Upper lobe of right lung (tissue), 1 donor: ENCODE data around the gene JMJD6. TPM values are rescaled to one million over a fixed set of nuclear protein-coding genes. Genes with fewer than 3 reads are reported as not detected.

Experiments used
- ATAC-seq: fragments of 200-7000 bp; cut with Tn5 transposase; one replicate; pipeline ENCODE4 v1.9.1; 2020; ENCODE audit warnings: mild to moderate bottlenecking, moderate library complexity
- DNase-seq: peaks from one replicate; pipeline ENCODE4 v3.0.0-alpha.2; 2020
- H3K27ac ChIP-seq: fragments of 200-600 bp; one replicate; pipeline ENCODE4 v1.8.0; 2022
- H3K27me3 ChIP-seq: fragments of 200-600 bp; one replicate; pipeline ENCODE4 v1.8.0; 2022; ENCODE audit warnings: mild to moderate bottlenecking
- H3K36me3 ChIP-seq: fragments of 200-600 bp; one replicate; pipeline ENCODE4 v1.8.0; 2022
- H3K4me1 ChIP-seq: fragments of 200-600 bp; one replicate; pipeline ENCODE4 v1.8.0; 2022
- H3K4me3 ChIP-seq: fragments of 200-600 bp; one replicate; pipeline ENCODE4 v1.8.0; 2022; ENCODE audit warnings: mild to moderate bottlenecking
- H3K9me3 ChIP-seq: fragments of 200-600 bp; one replicate; pipeline ENCODE4 v1.8.0; 2022
- CTCF ChIP-seq: fragments of 200-600 bp; IDR thresholded peaks from one replicate; pipeline ENCODE4 v1.8.0; 2022; ENCODE audit warnings: antibody characterized with exemption
- intact Hi-C: fragments of 100-400 bp; cut with DNase I; formaldehyde crosslinking; loops from one replicate; pipeline ENCODE4 v1.11.0; 2022
- total RNA-seq: library from RNA; stranded (reverse); fragmentation: NEBNext Ultra II Directional; extraction: Animal tissue kit (Norgen Biotek cat#: 25700); gene quantifications from one replicate; pipeline ENCODE4 v1.2.1, GENCODE V29; 2021
- donor health status: DM: no; HTN: yes; CAD: no; lungs with severe emphysema.

The JMJD6 gene
- total RNA-seq, 1 donor from 2014 or later: 29.6 TPM

DNA sequence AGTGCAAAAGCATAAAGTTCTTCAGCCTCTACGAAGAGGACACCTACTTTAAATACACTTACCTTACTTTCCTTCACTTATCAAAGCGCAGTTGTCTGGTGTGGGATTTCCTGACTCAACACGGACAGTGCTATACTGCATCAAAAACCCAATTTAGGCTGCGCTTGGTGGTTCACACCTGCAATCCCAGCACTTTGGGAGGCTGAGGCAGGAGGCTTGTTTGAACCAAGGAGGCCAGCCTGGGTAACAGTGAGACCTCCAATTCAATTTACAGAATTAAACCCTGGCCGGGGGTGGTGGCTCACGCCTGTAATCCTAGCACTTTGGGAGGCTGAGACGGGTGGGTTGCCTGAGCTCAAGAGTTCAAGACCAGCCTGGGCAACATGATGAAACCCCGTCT is 4.1 kb downstream of the JMJD6 start:
- TF ChIP-seq CTCF: no peak
- ATAC-seq (no peak), DNase-seq (peak; percentile 23)
- Histone ChIP-seq H3K4me1 (peaks cover 23% of the 10 kb centered on the region), H3K27ac (no peak overlapping the region), H3K9me3 (no peaks in the 10 kb centered on the region), H3K27me3 (no peaks in the 10 kb centered on the region), H3K36me3 (peaks cover 81% of the 10 kb centered on the region), H3K4me3 (no peak overlapping the region)
- intact Hi-C loops: no loop called here

DNA sequence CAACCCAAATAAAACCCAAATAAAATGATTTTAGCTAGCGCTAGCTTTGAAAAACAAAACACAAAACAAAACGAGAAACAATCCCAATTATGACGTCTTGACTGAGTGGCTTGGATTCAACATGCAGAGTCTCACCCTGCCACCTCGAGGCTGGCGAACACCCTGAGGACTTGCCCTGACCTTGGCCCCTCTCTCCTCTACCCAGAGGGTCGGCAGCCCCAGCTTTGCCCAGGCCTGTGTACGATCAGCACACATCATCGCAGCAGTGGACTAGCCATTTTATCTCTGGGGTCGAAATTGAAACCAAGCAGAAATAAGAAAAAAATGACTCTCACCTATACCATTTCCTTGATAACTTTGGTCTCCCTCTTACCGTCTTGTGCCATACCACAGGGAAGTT is 4.9 kb downstream of the JMJD6 start:
- DNase-seq (peak; percentile 42), ATAC-seq (no peak)
- Histone ChIP-seq H3K4me3 (no peak overlapping the region), H3K27ac (no peak overlapping the region), H3K27me3 (no peaks in the 10 kb centered on the region), H3K9me3 (no peaks in the 10 kb centered on the region), H3K36me3 (peaks cover 89% of the 10 kb centered on the region), H3K4me1 (peaks cover 31% of the 10 kb centered on the region)
- intact Hi-C loops: no loop called here
- TF ChIP-seq CTCF: no peak

GRCh38 chr17:76720941-76721340 is 5.5 kb downstream of the JMJD6 start:
- no peak for ATAC-seq
- Histone ChIP-seq H3K4me1 (peaks cover 36% of the 10 kb centered on the region), H3K36me3 (peaks cover 94% of the 10 kb centered on the region), H3K9me3 (no peaks in the 10 kb centered on the region), H3K4me3 (no peak overlapping the region), H3K27ac (no peak overlapping the region), H3K27me3 (no peaks in the 10 kb centered on the region)
- TF ChIP-seq CTCF: no peak
- intact Hi-C loops: no loop called here
- DNase-seq: peak; percentile 38

GRCh38 chr17:76720211-76720610 is 6.2 kb downstream of the JMJD6 start:
- Histone ChIP-seq H3K27me3 (no peaks in the 10 kb centered on the region), H3K36me3 (peaks cover 99% of the 10 kb centered on the region), H3K4me3 (no peak overlapping the region), H3K9me3 (no peaks in the 10 kb centered on the region), H3K4me1 (peaks cover 39% of the 10 kb centered on the region), H3K27ac (no peak overlapping the region)
- ATAC-seq (no peak), DNase-seq (peak; percentile 17)
- no peak for TF ChIP-seq CTCF
- intact Hi-C loops: no loop called here

- Histone ChIP-seq H3K27me3 (no peaks in the 10 kb centered on the region), H3K9me3 (no peaks in the 10 kb centered on the region), H3K36me3 (peaks cover 93% of the 10 kb centered on the region), H3K27ac (no peak overlapping the region), H3K4me1 (peaks cover 29% of the 10 kb centered on the region), H3K4me3 (no peak overlapping the region)
- ATAC-seq (no peak), DNase-seq (peak; percentile 61)
- intact Hi-C loops: no loop called here
- TF ChIP-seq CTCF: no peak
These were observed 7.9 kb downstream of the JMJD6 start for GRCh38 chr17:76718516-76718915.

- Histone ChIP-seq H3K27me3 (no peaks in the 10 kb centered on the region), H3K27ac (peak overlapping the region; percentile 78), H3K9me3 (no peaks in the 10 kb centered on the region), H3K4me1 (peaks cover 26% of the 10 kb centered on the region), H3K4me3 (no peak overlapping the region), H3K36me3 (peaks cover 89% of the 10 kb centered on the region)
- intact Hi-C loops: no loop called here
- DNase-seq (peak; percentile 28), ATAC-seq (no peak)
- TF ChIP-seq CTCF: no peak
These were observed 9.6 kb downstream of the JMJD6 start for GRCh38 chr17:76716839-76717215.
